HEK293 (cell line): ENCODE measurements around the gene TCIRG1.

Experiments used
- CTCF ChIA-PET: fragments of 350-600 bp; formaldehyde crosslinking; extraction: SDS; loops from one replicate; lab custom pipeline; 2021; ENCODE audit warnings: antibody characterized with exemption; lab: Yijun Ruan, JAX
- POLR2A ChIA-PET: fragments of 300-600 bp; formaldehyde crosslinking; extraction: SDS; loops from one replicate; lab custom pipeline; 2020; ENCODE audit warnings: antibody characterized with exemption, inconsistent platforms; lab: Yijun Ruan, JAX
- H3K27ac ChIP-seq: fragments of 200-500 bp; sonication (Bioruptor generic); 2 replicates; pipeline ENCODE4 v1.5.1; 2014; ENCODE audit warnings: low read depth, low read length, control low read depth, inconsistent platforms; ENCODE audit errors: extremely low read depth
- H3K36me3 ChIP-seq, 2 experiments: fragments of 200-500 bp in 1 of 2; sonication (Bioruptor generic) in 1 of 2; 1 replicate in 1 of 2; 2 replicates in 1 of 2; pipeline ENCODE4 v1.5.1; 2014 to 2017; ENCODE audit warnings: inconsistent platforms in 2 of 2, low read length in 2 of 2; ENCODE audit not compliant: control insufficient read depth in 2 of 2, insufficient read depth in 1 of 2
- H3K4me1 ChIP-seq: fragments of 200-500 bp; sonication (Bioruptor generic); 2 replicates; pipeline ENCODE4 v1.5.1; 2014; ENCODE audit warnings: mild to moderate bottlenecking, low read length, inconsistent platforms; ENCODE audit not compliant: control insufficient read depth, insufficient read depth
- H3K4me3 ChIP-seq: 2 replicates; pipeline ENCODE4 v1.5.1; 2011; ENCODE audit warnings: low read depth, mild to moderate bottlenecking, control low read depth, low read length, moderate library complexity
- H3K9me3 ChIP-seq: fragments of 200-500 bp; sonication (Bioruptor generic); 2 replicates; pipeline ENCODE4 v1.5.1; 2014; ENCODE audit warnings: low read depth, low read length, inconsistent platforms; ENCODE audit not compliant: control insufficient read depth, insufficient read depth
- BCL11B ChIP-seq: fragments of 450-650 bp; formaldehyde crosslinking; IDR thresholded peaks from 2 replicates; pipeline ENCODE4 v1.5.1; 2016; ENCODE audit warnings: low read depth, missing biosample characterization, missing genetic modification characterization
- GFI1B ChIP-seq: fragments of 450-650 bp; formaldehyde crosslinking; IDR thresholded peaks from 2 replicates; pipeline ENCODE4 v1.5.1; 2016; ENCODE audit warnings: missing biosample characterization, missing genetic modification characterization
- GLIS2 ChIP-seq: fragments of 450-650 bp; formaldehyde crosslinking; IDR thresholded peaks from 2 replicates; pipeline ENCODE4 v1.5.1; 2016; ENCODE audit warnings: missing biosample characterization, missing genetic modification characterization
- HOXD13 ChIP-seq: sonication (generic); formaldehyde crosslinking; IDR thresholded peaks from 2 replicates; pipeline ENCODE4 v1.8.0; 2022; ENCODE audit warnings: missing genetic modification reagents, borderline replicate concordance
- SALL2 ChIP-seq: fragments of 450-650 bp; formaldehyde crosslinking; IDR thresholded peaks from 2 replicates; pipeline ENCODE4 v1.5.0; 2017; ENCODE audit warnings: missing biosample characterization, mild to moderate bottlenecking, missing genetic modification characterization, borderline replicate concordance
- YY1 ChIP-seq: fragments of 450-650 bp; formaldehyde crosslinking; IDR thresholded peaks from 2 replicates; pipeline ENCODE4 v1.5.1; 2018; ENCODE audit warnings: missing biosample characterization, missing genetic modification characterization
- YY2 ChIP-seq: fragments of 450-650 bp; formaldehyde crosslinking; IDR thresholded peaks from 2 replicates; pipeline ENCODE4 v1.5.1; 2016; ENCODE audit warnings: missing biosample characterization, missing genetic modification characterization
- ZBTB20 ChIP-seq: fragments of 450-650 bp; formaldehyde crosslinking; IDR thresholded peaks from 2 replicates; pipeline ENCODE4 v1.5.1; 2016; ENCODE audit warnings: missing biosample characterization, missing genetic modification characterization
- ZFP3 ChIP-seq: fragments of 450-650 bp; formaldehyde crosslinking; IDR thresholded peaks from 2 replicates; pipeline ENCODE4 v1.5.1; 2016; ENCODE audit warnings: low read depth, missing biosample characterization, missing genetic modification characterization
- ZFP69B ChIP-seq: fragments of 450-650 bp; formaldehyde crosslinking; IDR thresholded peaks from 2 replicates; pipeline ENCODE4 v1.5.1; 2016; ENCODE audit warnings: missing biosample characterization, missing genetic modification characterization
- ZNF132 ChIP-seq: fragments of 450-650 bp; formaldehyde crosslinking; IDR thresholded peaks from 2 replicates; pipeline ENCODE4 v1.5.1; 2017; ENCODE audit warnings: missing biosample characterization, missing genetic modification characterization, borderline replicate concordance
- ZNF2 ChIP-seq: fragments of 450-650 bp; formaldehyde crosslinking; IDR thresholded peaks from 2 replicates; pipeline ENCODE4 v1.5.1; 2016; ENCODE audit warnings: missing biosample characterization, missing genetic modification characterization
- ZNF335 ChIP-seq: fragments of 450-650 bp; formaldehyde crosslinking; conservative IDR thresholded peaks from 2 replicates; pipeline ENCODE4 v1.5.1; 2016; ENCODE audit warnings: missing biosample characterization, missing genetic modification characterization
- ZNF404 ChIP-seq: fragments of 450-650 bp; formaldehyde crosslinking; IDR thresholded peaks from 2 replicates; pipeline ENCODE4 v1.5.1; 2017; ENCODE audit warnings: missing biosample characterization, missing genetic modification characterization
- ZNF529 ChIP-seq: fragments of 450-650 bp; formaldehyde crosslinking; IDR thresholded peaks from 2 replicates; pipeline ENCODE4 v1.5.1; 2017; ENCODE audit warnings: missing genetic modification characterization, missing biosample characterization; ENCODE audit not compliant: insufficient replicate concordance
- ZNF544 ChIP-seq: fragments of 450-650 bp; formaldehyde crosslinking; IDR thresholded peaks from 2 replicates; pipeline ENCODE4 v1.5.0; 2017; ENCODE audit warnings: missing biosample characterization, missing genetic modification characterization
- ZNF560 ChIP-seq: fragments of 450-650 bp; formaldehyde crosslinking; IDR thresholded peaks from 2 replicates; pipeline ENCODE4 v1.5.1; 2017; ENCODE audit warnings: missing biosample characterization, missing genetic modification characterization, borderline replicate concordance
- ZNF585B ChIP-seq: fragments of 450-650 bp; formaldehyde crosslinking; IDR thresholded peaks from 2 replicates; pipeline ENCODE4 v1.5.1; 2016; ENCODE audit warnings: missing biosample characterization, missing genetic modification characterization
- ZNF621 ChIP-seq: fragments of 450-650 bp; formaldehyde crosslinking; IDR thresholded peaks from 2 replicates; pipeline ENCODE4 v1.5.1; 2017; ENCODE audit warnings: missing biosample characterization, missing genetic modification characterization
- ZNF660 ChIP-seq: fragments of 450-650 bp; IDR thresholded peaks from 2 replicates; pipeline ENCODE4 v1.5.1; 2018; ENCODE audit warnings: missing biosample characterization, mild to moderate bottlenecking, missing genetic modification characterization
- ZSCAN23 ChIP-seq: fragments of 450-650 bp; formaldehyde crosslinking; IDR thresholded peaks from 2 replicates; pipeline ENCODE4 v1.5.1; 2016; ENCODE audit warnings: missing biosample characterization, missing genetic modification characterization
- TF ChIP-seq, protein P1 (sequence below): fragments of 450-650 bp; formaldehyde crosslinking; IDR thresholded peaks from 2 replicates; pipeline ENCODE4 v1.5.1; 2016; ENCODE audit warnings: missing biosample characterization, missing genetic modification characterization, low read depth
- TF ChIP-seq, protein P2 (sequence below): fragments of 450-650 bp; IDR thresholded peaks from 2 replicates; pipeline ENCODE4 v1.5.1; 2018; ENCODE audit warnings: missing biosample characterization, mild to moderate bottlenecking, missing genetic modification characterization
- TF ChIP-seq, protein P3 (sequence below): fragments of 450-650 bp; formaldehyde crosslinking; IDR thresholded peaks from 2 replicates; pipeline ENCODE4 v1.5.1; 2016; ENCODE audit warnings: missing biosample characterization, missing genetic modification characterization
- TF ChIP-seq, protein P4 (sequence below): fragments of 450-650 bp; formaldehyde crosslinking; IDR thresholded peaks from 2 replicates; pipeline ENCODE4 v1.5.1; 2016; ENCODE audit warnings: missing biosample characterization, missing genetic modification characterization, borderline replicate concordance

TCIRG1 gene

DNA sequence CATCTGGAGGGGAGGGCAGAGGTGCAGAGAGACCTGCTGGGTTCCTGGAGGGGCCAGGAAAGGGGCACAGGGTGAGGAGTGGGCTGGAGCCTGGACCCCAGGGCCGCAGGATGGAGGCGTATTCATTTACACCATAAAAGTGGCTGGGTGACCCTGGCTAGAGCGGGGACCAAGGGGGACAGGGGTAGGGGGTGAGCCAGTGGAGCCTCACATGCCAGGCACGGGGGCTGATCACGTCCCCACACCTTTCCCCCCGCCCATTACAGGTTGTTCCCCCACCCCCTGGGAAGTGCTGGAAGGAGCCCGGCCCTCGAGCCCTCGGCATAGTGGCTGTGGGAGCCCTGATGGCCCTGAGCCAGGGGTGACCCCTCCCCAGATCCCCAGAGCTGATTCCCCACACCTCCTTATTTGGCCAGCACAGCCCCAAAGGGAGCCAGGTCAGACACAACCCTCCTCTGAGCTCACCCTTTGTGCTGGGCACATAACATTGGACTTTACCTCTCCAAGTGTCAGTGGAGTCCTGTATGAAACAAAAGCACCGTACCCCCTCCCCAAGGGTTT lies 781 bp downstream of the TCIRG1 start:
- POLR2A ChIA-PET: interaction anchor here (0.7 to 1.2 kb wide), 3 partner anchors 8 to 30 kb away, joined by 3 to 6 read pairs (median 4); no protein-coding TSS in a partner anchor
- CTCF ChIA-PET: interaction anchor here (0.6 kb wide), 2 partner anchors 74 to 259 kb away, joined by 3 to 4 read pairs; no protein-coding TSS in a partner anchor
- H3K4me1 ChIP-seq: no peaks in the 10 kb centered on the region
- no peaks in the 10 kb centered on the region for H3K9me3 ChIP-seq
- no peak overlapping the region for H3K4me3 ChIP-seq
- TF ChIP-seq HOXD13 (CRISPR knock-in tag): no peak
- no peak for TF ChIP-seq ZNF560
- TF ChIP-seq, protein P1, sequence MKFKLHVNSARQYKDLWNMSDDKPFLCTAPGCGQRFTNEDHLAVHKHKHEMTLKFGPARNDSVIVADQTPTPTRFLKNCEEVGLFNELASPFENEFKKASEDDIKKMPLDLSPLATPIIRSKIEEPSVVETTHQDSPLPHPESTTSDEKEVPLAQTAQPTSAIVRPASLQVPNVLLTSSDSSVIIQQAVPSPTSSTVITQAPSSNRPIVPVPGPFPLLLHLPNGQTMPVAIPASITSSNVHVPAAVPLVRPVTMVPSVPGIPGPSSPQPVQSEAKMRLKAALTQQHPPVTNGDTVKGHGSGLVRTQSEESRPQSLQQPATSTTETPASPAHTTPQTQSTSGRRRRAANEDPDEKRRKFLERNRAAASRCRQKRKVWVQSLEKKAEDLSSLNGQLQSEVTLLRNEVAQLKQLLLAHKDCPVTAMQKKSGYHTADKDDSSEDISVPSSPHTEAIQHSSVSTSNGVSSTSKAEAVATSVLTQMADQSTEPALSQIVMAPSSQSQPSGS (tag by site-specific recombination): no peak
- TF ChIP-seq ZNF132 (tag by site-specific recombination): no peak
- TF ChIP-seq ZNF529: no peak
- TF ChIP-seq YY2 (tag by site-specific recombination): no peak
- TF ChIP-seq ZFP3: no peak
- TF ChIP-seq ZNF2 (tag by site-specific recombination): no peak
- TF ChIP-seq YY1 (tag by site-specific recombination): no peak
- TF ChIP-seq ZNF585B (tag by site-specific recombination): no peak
- TF ChIP-seq GFI1B (tag by site-specific recombination): no peak
- TF ChIP-seq ZNF621 (tag by site-specific recombination): no peak
- TF ChIP-seq, protein P2, sequence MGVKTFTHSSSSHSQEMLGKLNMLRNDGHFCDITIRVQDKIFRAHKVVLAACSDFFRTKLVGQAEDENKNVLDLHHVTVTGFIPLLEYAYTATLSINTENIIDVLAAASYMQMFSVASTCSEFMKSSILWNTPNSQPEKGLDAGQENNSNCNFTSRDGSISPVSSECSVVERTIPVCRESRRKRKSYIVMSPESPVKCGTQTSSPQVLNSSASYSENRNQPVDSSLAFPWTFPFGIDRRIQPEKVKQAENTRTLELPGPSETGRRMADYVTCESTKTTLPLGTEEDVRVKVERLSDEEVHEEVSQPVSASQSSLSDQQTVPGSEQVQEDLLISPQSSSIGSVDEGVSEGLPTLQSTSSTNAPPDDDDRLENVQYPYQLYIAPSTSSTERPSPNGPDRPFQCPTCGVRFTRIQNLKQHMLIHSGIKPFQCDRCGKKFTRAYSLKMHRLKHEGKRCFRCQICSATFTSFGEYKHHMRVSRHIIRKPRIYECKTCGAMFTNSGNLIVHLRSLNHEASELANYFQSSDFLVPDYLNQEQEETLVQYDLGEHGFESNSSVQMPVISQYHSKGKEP: no peak
- no peak overlapping the region for H3K27ac ChIP-seq
- H3K36me3 ChIP-seq: peaks cover 0 to 16% of the 10 kb centered on the region in 2 experiments; a peak in 2 of 3 replicates

DNA sequence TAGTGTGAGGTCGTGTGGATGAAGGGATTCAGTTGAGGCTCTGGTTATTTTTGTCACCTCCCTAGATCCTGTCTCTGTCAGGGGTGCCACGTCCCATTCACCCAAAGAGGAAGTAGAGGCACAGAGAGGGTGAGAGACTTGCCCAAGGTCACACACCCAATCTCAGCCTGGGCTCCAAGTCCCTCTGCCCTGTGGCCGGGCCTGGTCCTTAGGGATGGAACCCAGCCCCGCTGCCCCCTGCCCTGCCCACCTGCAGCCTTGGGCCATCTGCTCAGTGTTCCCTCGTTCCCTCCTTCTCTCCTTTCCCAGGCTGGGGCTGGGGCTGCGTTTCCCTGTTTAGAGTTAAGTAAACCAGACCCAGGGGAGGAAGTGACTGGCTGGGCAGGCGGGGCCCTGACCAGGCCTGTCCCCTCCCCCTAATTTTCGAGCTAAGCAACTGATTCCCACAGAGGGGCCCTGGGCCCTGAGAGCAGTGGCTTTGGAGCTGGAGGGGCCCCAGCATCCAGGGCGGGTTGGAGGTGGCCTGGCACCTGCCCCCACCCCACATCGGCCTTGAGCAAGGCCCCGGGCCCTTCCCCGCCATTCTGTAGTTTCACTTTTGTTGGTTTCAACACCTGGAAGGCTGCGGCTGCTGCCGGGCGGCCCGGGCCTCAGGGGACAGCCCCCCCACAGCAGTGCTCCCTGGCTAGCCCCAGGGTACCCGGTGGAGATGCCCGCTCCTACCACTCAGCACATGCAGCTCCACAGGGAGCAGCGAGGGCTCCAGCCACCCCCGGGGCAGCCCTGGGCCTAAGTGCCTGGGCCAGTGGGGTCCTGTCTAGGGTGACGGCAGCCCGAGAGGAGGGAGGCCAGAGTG lies 1.5 kb downstream of the TCIRG1 start:
- ChIA-PET POLR2A (interaction anchor here (0.7 to 1.2 kb wide), 2 partner anchors 8 to 15 kb away, joined by 4 to 6 read pairs; no protein-coding TSS in a partner anchor), CTCF (interaction anchor here (0.6 to 1.1 kb wide), 3 partner anchors 169 to 258 kb away, joined by 3 to 4 read pairs (median 3); no protein-coding TSS in a partner anchor)
- Histone ChIP-seq H3K27ac (no peak overlapping the region), H3K4me3 (no peak overlapping the region), H3K4me1 (no peaks in the 10 kb centered on the region), H3K9me3 (no peaks in the 10 kb centered on the region), H3K36me3 (peaks cover 0 to 21% of the 10 kb centered on the region in 2 experiments; a peak in 2 of 3 replicates)
- TF ChIP-seq ZNF404 (tag by site-specific recombination) (no peak), ZNF335 (tag by site-specific recombination) (peak; percentile 48), GLIS2 (tag by site-specific recombination) (peak; percentile 42), ZNF660 (no peak), SALL2 (tag by site-specific recombination) (no peak), ZBTB20 (tag by site-specific recombination) (peak; percentile 33; the same call in 1 of the 2 replicates), BCL11B (tag by site-specific recombination) (no peak), ZNF544 (no peak), ZFP69B (no peak), ZSCAN23 (no peak)
- TF ChIP-seq, protein P3, sequence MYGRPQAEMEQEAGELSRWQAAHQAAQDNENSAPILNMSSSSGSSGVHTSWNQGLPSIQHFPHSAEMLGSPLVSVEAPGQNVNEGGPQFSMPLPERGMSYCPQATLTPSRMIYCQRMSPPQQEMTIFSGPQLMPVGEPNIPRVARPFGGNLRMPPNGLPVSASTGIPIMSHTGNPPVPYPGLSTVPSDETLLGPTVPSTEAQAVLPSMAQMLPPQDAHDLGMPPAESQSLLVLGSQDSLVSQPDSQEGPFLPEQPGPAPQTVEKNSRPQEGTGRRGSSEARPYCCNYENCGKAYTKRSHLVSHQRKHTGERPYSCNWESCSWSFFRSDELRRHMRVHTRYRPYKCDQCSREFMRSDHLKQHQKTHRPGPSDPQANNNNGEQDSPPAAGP (tag by site-specific recombination): no peak
- TF ChIP-seq, protein P4, sequence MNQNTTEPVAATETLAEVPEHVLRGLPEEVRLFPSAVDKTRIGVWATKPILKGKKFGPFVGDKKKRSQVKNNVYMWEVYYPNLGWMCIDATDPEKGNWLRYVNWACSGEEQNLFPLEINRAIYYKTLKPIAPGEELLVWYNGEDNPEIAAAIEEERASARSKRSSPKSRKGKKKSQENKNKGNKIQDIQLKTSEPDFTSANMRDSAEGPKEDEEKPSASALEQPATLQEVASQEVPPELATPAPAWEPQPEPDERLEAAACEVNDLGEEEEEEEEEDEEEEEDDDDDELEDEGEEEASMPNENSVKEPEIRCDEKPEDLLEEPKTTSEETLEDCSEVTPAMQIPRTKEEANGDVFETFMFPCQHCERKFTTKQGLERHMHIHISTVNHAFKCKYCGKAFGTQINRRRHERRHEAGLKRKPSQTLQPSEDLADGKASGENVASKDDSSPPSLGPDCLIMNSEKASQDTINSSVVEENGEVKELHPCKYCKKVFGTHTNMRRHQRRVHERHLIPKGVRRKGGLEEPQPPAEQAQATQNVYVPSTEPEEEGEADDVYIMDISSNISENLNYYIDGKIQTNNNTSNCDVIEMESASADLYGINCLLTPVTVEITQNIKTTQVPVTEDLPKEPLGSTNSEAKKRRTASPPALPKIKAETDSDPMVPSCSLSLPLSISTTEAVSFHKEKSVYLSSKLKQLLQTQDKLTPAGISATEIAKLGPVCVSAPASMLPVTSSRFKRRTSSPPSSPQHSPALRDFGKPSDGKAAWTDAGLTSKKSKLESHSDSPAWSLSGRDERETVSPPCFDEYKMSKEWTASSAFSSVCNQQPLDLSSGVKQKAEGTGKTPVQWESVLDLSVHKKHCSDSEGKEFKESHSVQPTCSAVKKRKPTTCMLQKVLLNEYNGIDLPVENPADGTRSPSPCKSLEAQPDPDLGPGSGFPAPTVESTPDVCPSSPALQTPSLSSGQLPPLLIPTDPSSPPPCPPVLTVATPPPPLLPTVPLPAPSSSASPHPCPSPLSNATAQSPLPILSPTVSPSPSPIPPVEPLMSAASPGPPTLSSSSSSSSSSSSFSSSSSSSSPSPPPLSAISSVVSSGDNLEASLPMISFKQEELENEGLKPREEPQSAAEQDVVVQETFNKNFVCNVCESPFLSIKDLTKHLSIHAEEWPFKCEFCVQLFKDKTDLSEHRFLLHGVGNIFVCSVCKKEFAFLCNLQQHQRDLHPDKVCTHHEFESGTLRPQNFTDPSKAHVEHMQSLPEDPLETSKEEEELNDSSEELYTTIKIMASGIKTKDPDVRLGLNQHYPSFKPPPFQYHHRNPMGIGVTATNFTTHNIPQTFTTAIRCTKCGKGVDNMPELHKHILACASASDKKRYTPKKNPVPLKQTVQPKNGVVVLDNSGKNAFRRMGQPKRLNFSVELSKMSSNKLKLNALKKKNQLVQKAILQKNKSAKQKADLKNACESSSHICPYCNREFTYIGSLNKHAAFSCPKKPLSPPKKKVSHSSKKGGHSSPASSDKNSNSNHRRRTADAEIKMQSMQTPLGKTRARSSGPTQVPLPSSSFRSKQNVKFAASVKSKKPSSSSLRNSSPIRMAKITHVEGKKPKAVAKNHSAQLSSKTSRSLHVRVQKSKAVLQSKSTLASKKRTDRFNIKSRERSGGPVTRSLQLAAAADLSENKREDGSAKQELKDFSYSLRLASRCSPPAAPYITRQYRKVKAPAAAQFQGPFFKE (tag by site-specific recombination): no peak
